NCI-H226 (cell line): Measurements from ENCODE around the gene GRK2.
"Not testable (repeated sequence)": the region's sequence is repeated elsewhere in the genome, so short reads cannot be mapped to it uniquely, and the experiment has no call there.

Experiments used
- DNase-seq: peaks from one replicate; pipeline ENCODE4 v3.0.0-alpha.2; 2015

Gene GRK2

DNA sequence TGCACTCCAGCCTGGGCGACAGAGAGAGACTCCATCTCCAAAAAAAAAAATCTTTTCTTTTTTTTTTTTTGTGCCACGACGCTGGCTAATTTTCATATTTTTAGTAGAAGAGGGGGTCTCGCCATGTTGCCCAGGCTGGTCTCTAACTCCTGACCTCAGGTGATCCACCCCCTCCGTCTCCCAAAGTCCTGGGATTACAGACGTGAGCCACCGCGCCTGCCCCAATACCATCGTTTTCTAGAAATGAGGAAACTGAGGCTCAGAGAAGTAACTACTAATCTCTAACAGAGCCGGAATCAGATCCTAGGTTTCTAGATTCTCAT lies 50.6 kb downstream of the GRK2 start:
- no peak for DNase-seq

DNA sequence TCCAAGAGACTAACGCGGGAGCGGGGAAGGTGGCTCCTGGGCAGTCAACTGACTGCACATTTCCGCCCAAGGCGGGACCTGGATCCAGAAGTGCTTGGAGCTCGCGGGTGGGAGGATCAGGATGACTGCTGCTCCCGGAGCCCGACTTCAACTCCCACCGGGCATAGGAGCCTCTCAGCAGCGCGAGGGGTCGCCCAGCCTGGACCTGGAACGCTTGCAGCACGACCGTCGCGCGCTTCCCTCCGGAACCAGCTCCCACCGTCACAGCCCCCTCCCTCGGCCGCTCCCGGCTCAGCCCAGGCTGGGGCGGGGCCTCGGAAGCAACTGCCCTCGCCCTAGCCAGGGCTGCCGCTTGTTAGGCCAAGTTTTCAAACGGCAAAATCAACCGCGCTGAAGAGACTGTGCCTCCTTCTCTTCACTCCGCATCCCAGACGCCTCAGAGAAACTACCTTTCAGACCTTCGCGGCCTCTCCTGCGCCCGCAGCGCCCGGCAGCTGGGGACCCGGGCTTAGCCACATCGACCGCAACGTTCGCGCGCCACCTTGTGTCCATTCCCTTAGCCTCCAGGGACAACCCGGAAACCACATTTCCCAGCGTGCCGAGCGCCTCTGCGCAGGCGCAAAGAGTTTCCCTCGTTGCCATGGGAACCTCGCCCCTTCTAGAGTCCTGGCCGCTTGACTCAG lies 51.1 kb downstream of the GRK2 start:
- DNase-seq = peak; percentile 91

DNA sequence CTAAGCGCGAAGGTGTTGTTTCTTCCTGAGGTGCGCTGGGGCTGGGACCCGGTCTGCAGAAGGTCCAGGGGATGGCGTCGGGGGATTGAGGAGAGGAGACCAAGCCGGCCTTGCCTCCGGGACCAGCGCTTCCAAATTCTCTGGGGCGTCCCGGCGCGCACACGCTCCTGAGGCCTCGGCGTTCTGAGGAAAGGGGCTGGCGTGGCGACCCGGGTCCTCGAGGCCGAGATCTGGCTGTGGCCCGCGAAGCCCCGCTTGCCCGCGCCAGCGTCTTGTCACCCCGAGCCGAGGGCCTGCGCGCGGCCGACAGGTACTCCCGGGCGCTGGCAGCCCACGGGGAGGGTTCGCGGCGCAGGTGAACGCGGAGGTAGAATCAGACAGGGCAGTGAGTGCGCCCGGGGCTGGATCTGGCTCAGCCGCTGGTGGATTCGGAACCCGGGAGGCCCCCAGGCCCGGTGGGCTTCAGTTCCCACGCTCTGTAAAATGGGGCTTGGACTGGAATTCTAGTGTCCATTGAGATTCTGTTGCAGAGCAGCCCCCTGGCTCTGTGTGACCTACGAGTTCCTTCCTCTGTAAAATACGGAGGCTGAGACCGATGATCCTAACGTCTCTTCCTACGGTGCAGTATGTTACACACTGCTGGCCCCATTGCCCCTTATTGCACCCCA lies 51.7 kb downstream of the GRK2 start:
- no peak for DNase-seq

DNA sequence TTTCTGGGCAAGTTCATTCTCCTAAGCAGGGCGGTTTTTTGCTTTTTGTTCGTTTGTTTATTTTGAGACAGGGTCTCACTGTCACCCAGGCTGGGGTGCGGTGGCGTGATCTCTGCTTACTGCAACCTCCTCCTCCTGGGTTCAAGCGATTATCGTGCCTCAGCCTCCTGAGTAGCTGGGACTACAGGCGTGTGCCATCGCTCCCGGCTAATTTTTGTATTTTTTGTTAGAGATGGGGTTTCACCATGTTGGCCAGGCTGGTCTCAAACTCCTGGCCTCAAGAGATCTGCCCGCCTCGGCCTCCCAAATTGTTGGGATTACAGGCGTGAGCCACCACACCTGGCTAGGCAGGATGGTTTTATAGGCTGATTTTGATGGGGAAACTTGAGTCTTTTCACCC lies 52.6 kb downstream of the GRK2 start:
- not testable (repeated sequence) for DNase-seq

- DNase-seq = no peak
Observed at GRCh38 chr11:67320011-67320410, 53.7 kb downstream of the GRK2 start.

- DNase-seq = no peak
Observed at GRCh38 chr11:67320691-67321090, 54.4 kb downstream of the GRK2 start.

- no peak for DNase-seq
Observed at GRCh38 chr11:67321313-67321871, 55.1 kb downstream of the GRK2 start.

GRCh38 chr11:67322049-67322448 lies 55.8 kb downstream of the GRK2 start:
- no peak for DNase-seq

GRCh38 chr11:67323526-67323925 lies 57.3 kb downstream of the GRK2 start:
- DNase-seq = no peak

- DNase-seq = no peak
Observed at GRCh38 chr11:67332081-67332691, 65.9 kb downstream of the GRK2 start.
